HG02623 (cell line): ENCODE measurements around the gene WIPF1.

Experiments
- ATAC-seq: cut with Tn5 transposase; IDR thresholded peaks from one replicate; pipeline ENCODE4 v1.9.1; 2021; ENCODE audit warnings: moderate library complexity; ENCODE audit not compliant: unreplicated experiment

WIPF1 gene

GRCh38 chr2:174597345-174598047 lies at the start of gene WIPF1:
TSS of gene WIPF1 (minus strand) at chr2:174597804. CDS start at chr2:174585573, 12,231 bp downstream.
- peak; percentile 36 for ATAC-seq

GRCh38 chr2:174645296-174645695 lies 47.7 kb upstream of the WIPF1 start:
- no peak for ATAC-seq

- ATAC-seq, result no peak
Measured at GRCh38 chr2:174644406-174644805, 46.8 kb upstream of the WIPF1 start.

- no peak for ATAC-seq
Measured at GRCh38 chr2:174643356-174643755, 45.8 kb upstream of the WIPF1 start.

- no peak for ATAC-seq
Measured at GRCh38 chr2:174641168-174641567, 43.6 kb upstream of the WIPF1 start.

GRCh38 chr2:174636987-174637386 lies 39.4 kb upstream of the WIPF1 start:
- ATAC-seq, result no peak

GRCh38 chr2:174635776-174636404 lies 38.3 kb upstream of the WIPF1 start:
- no peak for ATAC-seq

GRCh38 chr2:174635015-174635593 lies 37.5 kb upstream of the WIPF1 start:
- ATAC-seq, result no peak

GRCh38 chr2:174634130-174635014 lies 36.8 kb upstream of the WIPF1 start:
- ATAC-seq, result peak; percentile 64

- no peak for ATAC-seq
Measured at GRCh38 chr2:174633623-174633930, 36.0 kb upstream of the WIPF1 start.

GRCh38 chr2:174632841-174633622 lies 35.4 kb upstream of the WIPF1 start:
- ATAC-seq, result no peak

GRCh38 chr2:174631009-174631981 lies 33.7 kb upstream of the WIPF1 start:
- ATAC-seq, result no peak

- ATAC-seq, result no peak
Measured at GRCh38 chr2:174630107-174630506, 32.5 kb upstream of the WIPF1 start.

- ATAC-seq, result no peak
Measured at GRCh38 chr2:174629506-174629905, 31.9 kb upstream of the WIPF1 start.

GRCh38 chr2:174628528-174629169 lies 31.0 kb upstream of the WIPF1 start:
- ATAC-seq, result no peak

GRCh38 chr2:174627216-174627615 lies 29.6 kb upstream of the WIPF1 start:
- no peak for ATAC-seq

- no peak for ATAC-seq
Measured at GRCh38 chr2:174624895-174625430, 27.4 kb upstream of the WIPF1 start.

- ATAC-seq, result peak; percentile 41
Measured at GRCh38 chr2:174623690-174624089, 26.1 kb upstream of the WIPF1 start.
